Uterus (tissue), 4 donors: ENCODE results near the gene TSHB. TPM values are rescaled to one million over a fixed set of nuclear protein-coding genes. Genes with fewer than 3 reads are reported as not detected.

Experiments
- DNase-seq, 2 donors: peaks; one replicate each; pipeline ENCODE4 v3.0.0-alpha.2; 2019 to 2020
- H3K27ac ChIP-seq, 2 donors: fragments of 200-600 bp; sonication (generic); 1 replicate in 1 of 2; 2 replicates in 1 of 2; pipeline ENCODE4 v1.5.1; 2016 to 2018
- H3K27me3 ChIP-seq, 2 donors: fragments of 200-600 bp; sonication (generic); one replicate each; pipeline ENCODE4 v1.5.1; 2018 to 2019; ENCODE audit warnings: control low read depth in 1 of 2
- H3K36me3 ChIP-seq, 2 donors: fragments of 200-600 bp; sonication (generic); one replicate each; pipeline ENCODE4 v1.5.1; 2019; ENCODE audit warnings: control low read depth in 1 of 2
- H3K4me1 ChIP-seq, 2 donors: fragments of 200-600 bp; sonication (generic); one replicate each; pipeline ENCODE4 v1.5.1; 2018 to 2019; ENCODE audit warnings: control low read depth in 1 of 2
- H3K4me3 ChIP-seq, 2 donors: fragments of 200-600 bp; sonication (generic); 1 replicate in 1 of 2; 2 replicates in 1 of 2; pipeline ENCODE4 v1.5.1; 2018 to 2019; ENCODE audit warnings: mild to moderate bottlenecking in 1 of 2
- H3K9me3 ChIP-seq, 2 donors: fragments of 200-600 bp; sonication (generic); one replicate each; pipeline ENCODE4 v1.5.1; 2019; ENCODE audit warnings: control low read depth in 1 of 2
- CTCF ChIP-seq, 4 experiments: fragments of 200-600 bp in 2 of 4; fragments of 450-650 bp in 2 of 4; sonication (generic) in 2 of 4; IDR thresholded peaks; one replicate each; pipeline ENCODE4 v1.5.1; 2016 to 2019; ENCODE audit warnings: antibody characterized with exemption in 4 of 4, mild to moderate bottlenecking in 2 of 4, moderate library complexity in 1 of 4
- POLR2A ChIP-seq, 2 donors: fragments of 450-650 bp; IDR thresholded peaks; one replicate each; pipeline ENCODE4 v1.6.1; 2016; ENCODE audit warnings: antibody characterized with exemption in 2 of 2, mild to moderate bottlenecking in 1 of 2, moderate library complexity in 1 of 2
- intact Hi-C: fragments of 100-400 bp; cut with DNase I; formaldehyde crosslinking; loops from one replicate; pipeline ENCODE4 v1.15.1; 2023; ENCODE audit warnings: low total_unique reads
- total RNA-seq, 4 donors: library from RNA; depleted of rRNA in 3 of 4; stranded (reverse); fragments of >200 nt in 3 of 4; gene quantifications; one replicate each; pipeline versions ENCODE4 v1.1.0 to v1.2.4, GENCODE V29; 2014 to 2023
- donor health status: DM: yes; HTN: yes; CAD: no.

TSHB gene
- total RNA-seq, 4 donors from 2014 or later, result not detected

DNA sequence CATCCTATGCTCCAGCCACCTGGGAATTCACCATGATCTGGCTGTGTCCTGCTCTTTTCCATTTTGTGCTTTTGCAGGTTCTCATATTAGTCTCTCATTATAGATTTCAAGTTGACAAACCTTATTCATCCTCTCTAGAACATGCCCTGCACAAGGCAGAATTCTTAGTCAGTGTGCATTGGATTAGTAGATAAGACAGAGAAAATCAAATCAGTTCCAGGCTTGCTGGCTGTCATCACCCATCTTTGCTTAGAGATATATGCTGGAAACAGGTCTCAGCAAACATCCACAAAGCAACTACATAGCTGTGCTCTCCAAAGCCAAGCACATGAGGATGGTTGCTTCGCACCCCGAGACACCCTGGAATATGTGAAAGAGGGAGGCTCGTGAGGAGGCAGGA, 34.8 kb downstream of the TSHB start:
- Histone ChIP-seq H3K27me3 (no peaks in the 10 kb centered on the region), H3K4me3 (no peak overlapping the region), H3K4me1 (peaks cover 4 to 11% of the 10 kb centered on the region in 2 donors), H3K9me3 (no peaks in the 10 kb centered on the region), H3K36me3 (no peaks in the 10 kb centered on the region), H3K27ac (no peak overlapping the region)
- no peak for TF ChIP-seq CTCF (IDR thresholded peaks at IDR 0.05)
- TF ChIP-seq POLR2A (IDR thresholded peaks at IDR 0.05), result no peak
- intact Hi-C loops, result no loop called here
- DNase-seq, result no peak

GRCh38 chr1:115065021-115065420, 35.4 kb downstream of the TSHB start:
- Histone ChIP-seq H3K27ac (no peak overlapping the region), H3K9me3 (no peaks in the 10 kb centered on the region), H3K27me3 (no peaks in the 10 kb centered on the region), H3K36me3 (no peaks in the 10 kb centered on the region), H3K4me3 (no peak overlapping the region), H3K4me1 (peaks cover 4 to 11% of the 10 kb centered on the region in 2 donors)
- no peak for DNase-seq
- no peak for TF ChIP-seq CTCF (IDR thresholded peaks at IDR 0.05)
- no peak for TF ChIP-seq POLR2A (IDR thresholded peaks at IDR 0.05)
- intact Hi-C loops, result no loop called here

GRCh38 chr1:115067161-115067859, 37.7 kb downstream of the TSHB start:
- no peak for TF ChIP-seq CTCF (IDR thresholded peaks at IDR 0.05)
- Histone ChIP-seq H3K4me3 (no peak overlapping the region), H3K9me3 (no peaks in the 10 kb centered on the region), H3K27ac (peak overlapping the region; percentile 67), H3K36me3 (no peaks in the 10 kb centered on the region), H3K27me3 (no peaks in the 10 kb centered on the region), H3K4me1 (peaks cover 0 to 11% of the 10 kb centered on the region in 2 donors)
- DNase-seq, result no peak
- intact Hi-C loops, result no loop called here

GRCh38 chr1:115068826-115069585, 39.4 kb downstream of the TSHB start:
- Histone ChIP-seq H3K27ac (peak overlapping the region; percentile 67), H3K4me1 (peaks cover 0 to 8% of the 10 kb centered on the region in 2 donors), H3K9me3 (no peaks in the 10 kb centered on the region), H3K27me3 (no peaks in the 10 kb centered on the region), H3K4me3 (no peak overlapping the region), H3K36me3 (no peaks in the 10 kb centered on the region)
- TF ChIP-seq POLR2A (IDR thresholded peaks at IDR 0.05) (no peak), CTCF (IDR thresholded peaks at IDR 0.05) (no peak)
- DNase-seq, result peak; percentile 48 to 51
- intact Hi-C loops, result no loop called here

DNA sequence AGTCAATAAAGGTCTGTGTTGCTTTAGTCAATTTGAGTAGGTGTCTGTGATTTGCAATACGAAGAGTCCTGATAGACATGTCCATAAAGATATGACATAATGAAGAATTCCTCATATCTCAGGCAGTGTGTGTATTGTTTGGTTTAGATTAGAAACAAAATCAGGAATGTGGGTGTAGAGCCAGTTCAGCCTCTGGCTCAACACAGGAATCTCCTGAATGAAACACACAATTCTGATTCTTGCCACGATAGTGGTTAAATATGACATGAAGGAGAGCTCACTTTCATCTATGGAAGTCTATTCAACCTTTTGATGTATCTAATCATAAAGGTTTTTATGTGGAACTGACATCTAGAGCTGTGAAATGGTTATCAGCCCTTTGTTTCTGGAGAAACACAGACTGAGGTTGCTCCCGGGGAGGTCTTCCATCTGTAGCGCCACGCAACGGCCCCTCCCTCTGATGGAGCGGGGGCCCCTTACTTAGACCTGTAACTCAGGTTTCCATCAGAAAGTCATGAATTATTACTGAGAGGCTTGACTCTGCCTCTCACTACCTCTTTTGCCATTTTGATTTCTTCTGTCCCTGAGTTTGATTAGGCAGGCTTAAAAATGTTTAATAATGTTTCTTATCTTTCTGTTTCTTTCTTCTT, 40.2 kb downstream of the TSHB start:
- intact Hi-C loops, result no loop called here
- H3K4me3 ChIP-seq, result no peak overlapping the region
- no peaks in the 10 kb centered on the region for H3K36me3 ChIP-seq
- H3K27ac ChIP-seq, result peak overlapping the region; percentile 67
- H3K27me3 ChIP-seq, result no peaks in the 10 kb centered on the region
- TF ChIP-seq CTCF (IDR thresholded peaks at IDR 0.05), result no peak
- no peak for TF ChIP-seq POLR2A (IDR thresholded peaks at IDR 0.05)
- H3K9me3 ChIP-seq, result no peaks in the 10 kb centered on the region
- DNase-seq, result no peak
- peaks cover 0 to 8% of the 10 kb centered on the region in 2 donors for H3K4me1 ChIP-seq
